SW480 (cell line): ENCODE results near the gene EGFR.

Experiments
- DNase-seq: peaks from one replicate; pipeline ENCODE4 v3.0.0-alpha.2; 2016; ENCODE audit warnings: low spot score

The EGFR gene

GRCh38 chr7:55249332-55249731 is 230.5 kb downstream of the EGFR start:
- DNase-seq, result no peak

DNA sequence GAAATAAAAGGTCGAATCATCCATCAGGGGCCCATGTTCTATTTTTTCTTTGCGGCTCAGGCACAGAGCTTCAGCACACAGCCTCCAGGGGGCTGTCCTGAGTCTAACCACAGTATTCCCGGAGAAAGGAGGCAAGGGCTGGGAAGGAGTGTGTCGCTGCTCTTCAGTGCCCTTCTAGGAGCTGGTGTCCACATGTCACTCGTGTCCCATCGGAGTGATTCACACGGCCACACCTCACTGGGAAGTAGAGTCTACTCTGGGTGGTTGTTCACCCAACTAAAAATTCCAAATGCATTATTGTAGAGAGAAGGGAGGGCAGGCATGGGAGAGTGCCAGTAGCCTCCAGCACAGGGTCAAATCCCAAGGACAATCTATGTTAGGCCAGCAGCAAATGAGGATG is 231.5 kb downstream of the EGFR start:
- peak; percentile 61 for DNase-seq

- DNase-seq, result no peak
Observed at GRCh38 chr7:55251313-55251712, 232.5 kb downstream of the EGFR start.

GRCh38 chr7:55251911-55252310 is 233.1 kb downstream of the EGFR start:
- DNase-seq, result no peak

- no peak for DNase-seq
Observed at GRCh38 chr7:55252386-55252785, 233.6 kb downstream of the EGFR start.

GRCh38 chr7:55253188-55253587 is 234.4 kb downstream of the EGFR start:
- no peak for DNase-seq

DNA sequence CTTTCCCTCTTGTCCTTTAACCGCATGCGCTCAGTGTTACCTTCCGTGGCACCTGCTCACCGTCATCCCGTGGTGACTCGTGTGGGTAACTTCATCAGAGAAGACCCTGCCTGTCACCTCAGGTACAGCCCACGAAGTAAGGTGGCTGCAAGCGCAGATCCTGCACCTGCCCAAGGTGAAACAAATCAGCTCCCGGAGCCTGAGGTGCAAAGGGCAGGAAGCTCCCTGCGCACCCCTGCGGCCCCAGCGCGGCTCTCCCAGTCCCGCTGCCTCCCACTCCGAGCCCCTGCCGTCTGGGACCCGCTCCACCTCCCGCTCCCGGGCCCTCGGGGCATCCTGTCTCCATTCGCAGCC is 235.4 kb downstream of the EGFR start:
- DNase-seq, result no peak

- peak; percentile 79 for DNase-seq
Observed at GRCh38 chr7:55254596-55255495, 236.0 kb downstream of the EGFR start.

DNA sequence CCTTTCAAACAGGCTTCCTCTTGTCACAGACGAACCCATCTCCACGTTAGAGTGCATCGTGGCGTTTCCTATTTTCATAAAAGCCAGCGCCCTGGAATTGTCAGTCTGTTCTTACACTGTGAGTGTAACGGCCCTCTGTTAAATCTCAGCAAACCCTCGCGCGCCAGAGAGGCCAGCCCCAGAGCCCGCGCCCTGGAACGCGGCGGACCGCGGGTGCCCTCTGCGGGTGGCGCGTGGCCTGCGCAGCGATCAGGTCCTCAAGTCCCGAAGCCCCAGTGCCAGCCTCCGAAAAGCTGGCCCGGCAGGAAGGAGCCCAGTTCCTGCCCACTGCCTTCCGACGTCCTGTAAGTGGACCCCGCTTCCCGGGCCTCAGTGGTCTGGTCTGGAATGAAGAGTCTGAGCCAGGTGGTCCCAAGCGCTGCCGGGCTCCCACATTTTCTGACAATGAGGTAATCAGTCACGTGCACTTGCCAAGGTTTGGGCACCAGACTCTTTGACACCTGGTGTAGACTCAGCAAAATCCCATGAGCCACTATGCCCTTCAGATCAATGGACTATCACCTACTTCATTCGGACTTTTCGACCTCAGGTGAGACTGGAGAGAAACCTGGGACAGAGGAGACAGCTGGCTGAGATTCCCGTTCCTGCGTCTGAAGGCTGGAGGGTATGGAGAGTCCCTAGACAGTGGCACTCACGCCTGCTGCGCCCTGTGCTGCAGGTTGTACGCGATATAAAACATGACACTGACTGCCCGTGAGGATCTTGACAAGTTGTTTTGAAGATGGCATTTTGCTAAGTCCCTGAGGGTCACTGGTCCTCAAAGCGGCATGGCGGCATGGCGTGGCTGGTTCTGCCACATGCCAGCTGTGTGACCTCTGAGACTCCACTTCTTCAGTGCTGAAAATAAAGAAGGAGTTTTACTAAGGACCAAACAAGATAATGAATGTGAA is 237.0 kb downstream of the EGFR start:
- DNase-seq, result peak; percentile 84

DNA sequence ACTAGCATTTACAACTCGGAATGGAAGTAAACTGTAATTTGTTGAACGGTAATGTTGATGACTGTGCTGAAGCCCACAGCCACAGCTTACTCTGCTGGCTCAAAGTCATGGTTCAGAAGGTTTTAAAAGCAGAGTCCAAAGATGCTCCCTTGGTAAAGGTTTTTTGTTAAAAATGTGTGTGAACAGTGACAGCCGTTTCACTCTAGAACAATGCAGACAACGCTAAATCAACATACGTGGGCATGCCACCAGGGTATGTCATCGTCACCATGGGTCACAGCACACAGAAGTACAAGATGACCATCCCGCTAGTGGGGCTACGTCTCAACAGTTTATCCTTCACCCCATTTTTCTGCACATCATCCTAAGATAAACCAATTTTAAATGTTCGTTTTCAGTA is 239.8 kb downstream of the EGFR start:
- DNase-seq, result no peak

GRCh38 chr7:55260171-55260570 is 241.4 kb downstream of the EGFR start:
- no peak for DNase-seq

- DNase-seq, result no peak
Observed at GRCh38 chr7:55260676-55261385, 242.0 kb downstream of the EGFR start.
